ENCODE data around the gene CRYBG1. TPM values are rescaled to one million over a fixed set of nuclear protein-coding genes. Genes with fewer than 3 reads are reported as not detected.

Gene CRYBG1
- total RNA-seq, 1 donor from 2014 or later, result 3.0 TPM

- no peak for DNase-seq (ENCODE audit: low spot score, unreplicated experiment)
- Mint-ChIP-seq H3K27me3 (peaks cover 13% of the 10 kb centered on the region), H3K27ac (no peak overlapping the region), H3K4me1 (ENCODE audit: low read depth) (peaks cover 1% of the 10 kb centered on the region), H3K9me3 (ENCODE audit: low read depth) (no peaks in the 10 kb centered on the region), H3K4me3 (ENCODE audit: low read depth) (no peak overlapping the region), H3K36me3 (ENCODE audit: insufficient read depth) (no peaks in the 10 kb centered on the region)
- TF ChIP-seq CTCF (IDR thresholded peaks at IDR 0.05; ENCODE audit: unreplicated experiment), result no peak
Measured at GRCh38 chr6:106363401-106364138, 3.1 kb downstream of the CRYBG1 start.

DNA sequence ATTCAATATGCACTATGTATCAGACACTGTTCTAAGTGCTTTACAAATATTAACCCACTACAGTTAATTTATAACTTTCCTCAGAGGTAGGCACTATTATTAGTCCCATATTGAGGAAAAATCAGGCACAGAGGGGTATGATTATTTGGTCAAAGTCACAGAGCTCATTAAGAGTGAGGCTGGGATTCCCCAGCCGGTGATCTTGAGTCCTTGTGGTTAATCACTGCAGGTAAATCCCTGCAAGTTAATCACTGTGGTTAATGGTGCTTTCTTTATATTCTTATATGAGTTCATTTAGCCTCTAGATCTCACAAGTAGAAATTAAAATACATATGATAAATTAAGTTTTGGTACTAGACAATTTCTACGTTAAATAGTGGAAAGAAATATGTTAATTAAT, 9.2 kb downstream of the CRYBG1 start:
- no peak for TF ChIP-seq CTCF (IDR thresholded peaks at IDR 0.05; ENCODE audit: unreplicated experiment)
- H3K27me3 Mint-ChIP-seq, result no peaks in the 10 kb centered on the region
- H3K27ac Mint-ChIP-seq, result no peak overlapping the region
- H3K4me1 Mint-ChIP-seq (ENCODE audit: low read depth), result no peaks in the 10 kb centered on the region
- H3K36me3 Mint-ChIP-seq (ENCODE audit: insufficient read depth), result no peaks in the 10 kb centered on the region
- H3K4me3 Mint-ChIP-seq (ENCODE audit: low read depth), result no peak overlapping the region
- DNase-seq (ENCODE audit: low spot score, unreplicated experiment), result no peak
- no peaks in the 10 kb centered on the region for H3K9me3 Mint-ChIP-seq (ENCODE audit: low read depth)

DNA sequence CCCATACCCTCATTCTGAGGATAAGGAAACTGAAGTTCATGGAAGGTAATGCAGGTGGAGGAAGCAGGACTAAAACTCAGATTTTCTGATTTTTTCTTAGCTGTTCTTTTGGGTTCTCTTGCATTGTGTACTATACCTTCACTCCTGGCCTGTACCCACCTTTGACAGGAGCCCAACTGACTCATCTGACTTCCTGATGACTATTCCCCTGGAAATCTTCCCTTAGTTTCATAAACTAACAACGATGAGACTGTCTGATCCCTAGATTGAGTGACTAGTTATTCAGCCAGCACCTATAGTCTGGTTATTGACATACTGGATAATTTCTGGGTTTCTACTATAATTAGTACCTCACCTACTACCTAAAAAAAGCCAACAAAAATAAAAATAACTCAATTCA, 10.1 kb downstream of the CRYBG1 start:
- Mint-ChIP-seq H3K36me3 (ENCODE audit: insufficient read depth) (no peaks in the 10 kb centered on the region), H3K4me3 (ENCODE audit: low read depth) (no peak overlapping the region), H3K27me3 (no peaks in the 10 kb centered on the region), H3K27ac (no peak overlapping the region), H3K9me3 (ENCODE audit: low read depth) (no peaks in the 10 kb centered on the region), H3K4me1 (ENCODE audit: low read depth) (no peaks in the 10 kb centered on the region)
- no peak for TF ChIP-seq CTCF (IDR thresholded peaks at IDR 0.05; ENCODE audit: unreplicated experiment)
- DNase-seq (ENCODE audit: low spot score, unreplicated experiment), result no peak

- Mint-ChIP-seq H3K36me3 (ENCODE audit: insufficient read depth) (no peaks in the 10 kb centered on the region), H3K4me1 (ENCODE audit: low read depth) (no peaks in the 10 kb centered on the region), H3K27me3 (no peaks in the 10 kb centered on the region), H3K27ac (no peak overlapping the region), H3K4me3 (ENCODE audit: low read depth) (no peak overlapping the region), H3K9me3 (ENCODE audit: low read depth) (no peaks in the 10 kb centered on the region)
- DNase-seq (ENCODE audit: low spot score, unreplicated experiment), result no peak
- TF ChIP-seq CTCF (IDR thresholded peaks at IDR 0.05; ENCODE audit: unreplicated experiment), result no peak
Measured at GRCh38 chr6:106372838-106373501, 12.5 kb downstream of the CRYBG1 start.

- Mint-ChIP-seq H3K36me3 (ENCODE audit: insufficient read depth) (no peaks in the 10 kb centered on the region), H3K4me3 (ENCODE audit: low read depth) (no peak overlapping the region), H3K9me3 (ENCODE audit: low read depth) (no peaks in the 10 kb centered on the region), H3K27ac (no peak overlapping the region), H3K4me1 (ENCODE audit: low read depth) (no peaks in the 10 kb centered on the region), H3K27me3 (no peaks in the 10 kb centered on the region)
- DNase-seq (ENCODE audit: low spot score, unreplicated experiment), result no peak
- TF ChIP-seq CTCF (IDR thresholded peaks at IDR 0.05; ENCODE audit: unreplicated experiment), result no peak
Measured at GRCh38 chr6:106373502-106374239, 13.2 kb downstream of the CRYBG1 start.
